ENCODE data around the gene ING1. TPM values are rescaled to one million over a fixed set of nuclear protein-coding genes. Genes with fewer than 3 reads are reported as not detected.

The ING1 gene
- total and polyA plus RNA-seq, 2 of the 4 experiments (the other 2 are of a cell fraction): 9.1 to 13.5 TPM

DNA sequence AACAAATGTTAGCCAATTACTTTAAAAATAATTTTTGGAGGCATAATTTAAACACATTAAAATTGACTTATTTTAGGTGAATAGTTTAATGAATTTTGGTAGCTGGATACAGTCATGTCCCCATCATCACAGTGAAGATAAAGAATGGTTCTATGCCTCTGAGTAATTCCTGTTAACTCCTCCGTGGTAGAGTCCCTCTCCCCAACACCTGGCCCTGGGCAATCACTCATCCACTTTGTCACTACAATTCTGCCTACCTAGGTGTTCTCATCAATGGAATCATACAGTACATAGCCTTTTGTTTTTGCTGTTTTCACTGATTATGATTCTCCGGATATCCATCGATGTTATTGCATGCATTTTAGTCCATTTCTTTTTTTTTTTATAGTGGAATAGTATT, 55.6 kb downstream of the ING1 start:
- no TSS peak for BruUV-seq (replicated peaks)
- no peak for TF ChIP-seq RFX5 (IDR thresholded peaks at IDR 0.05; ENCODE audit: low read depth, low read length)
- no peak for TF ChIP-seq MXI1 (IDR thresholded peaks at IDR 0.05; ENCODE audit: borderline replicate concordance, low read depth, low read length)
- TF ChIP-seq FOS (IDR thresholded peaks at IDR 0.05; ENCODE audit: low read depth, low read length): no peak
- TF ChIP-seq SMC3 (IDR thresholded peaks at IDR 0.05; ENCODE audit: low read depth, low read length): no peak
- TF ChIP-seq MAZ (IDR thresholded peaks at IDR 0.05; ENCODE audit: borderline replicate concordance, low read depth, low read length): no peak
- no peak for TF ChIP-seq ELK1 (IDR thresholded peaks at IDR 0.05; ENCODE audit: borderline replicate concordance, low read depth, low read length)
- no peak for TF ChIP-seq CEBPB (IDR thresholded peaks at IDR 0.05; ENCODE audit: low read depth, low read length)
- TF ChIP-seq, protein P1, sequence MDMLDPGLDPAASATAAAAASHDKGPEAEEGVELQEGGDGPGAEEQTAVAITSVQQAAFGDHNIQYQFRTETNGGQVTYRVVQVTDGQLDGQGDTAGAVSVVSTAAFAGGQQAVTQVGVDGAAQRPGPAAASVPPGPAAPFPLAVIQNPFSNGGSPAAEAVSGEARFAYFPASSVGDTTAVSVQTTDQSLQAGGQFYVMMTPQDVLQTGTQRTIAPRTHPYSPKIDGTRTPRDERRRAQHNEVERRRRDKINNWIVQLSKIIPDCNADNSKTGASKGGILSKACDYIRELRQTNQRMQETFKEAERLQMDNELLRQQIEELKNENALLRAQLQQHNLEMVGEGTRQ (IDR thresholded peaks at IDR 0.05; ENCODE audit: low read depth, low read length): no peak
- no peak for TF ChIP-seq MAFK (IDR thresholded peaks at IDR 0.05; ENCODE audit: low read depth, low read length)
- no peak for TF ChIP-seq RAD21 (IDR thresholded peaks at IDR 0.05; ENCODE audit: low read length)
- no peak for TF ChIP-seq BHLHE40 (IDR thresholded peaks at IDR 0.05; ENCODE audit: low read depth, low read length)
- TF ChIP-seq RCOR1 (IDR thresholded peaks at IDR 0.05; ENCODE audit: insufficient replicate concordance, low read length): no peak
- no peak for TF ChIP-seq POLR2A (IDR thresholded peaks at IDR 0.05; ENCODE audit: low read depth, low read length)
- TF ChIP-seq CTCF (conservative IDR thresholded peaks at IDR 0.05; ENCODE audit: low read depth, low read length): no peak
- Histone ChIP-seq H3K27ac (ENCODE audit: insufficient read depth, low read length) (no peak overlapping the region), H3K4me1 (ENCODE audit: control insufficient read depth, insufficient read depth, low read length) (no peaks in the 10 kb centered on the region), H4K91ac (ENCODE audit: insufficient read depth, low read depth, low read length) (no peak overlapping the region), H2AK9ac (replicated peaks; ENCODE audit: low read depth, low read length, poor library complexity) (no peak overlapping the region), H4K8ac (ENCODE audit: low read depth in 2 of 2, low read length in 2 of 2) (no peak overlapping the region), H3K36me3 (ENCODE audit: control insufficient read depth, insufficient read depth, low read length) (no peaks in the 10 kb centered on the region), H2BK120ac (ENCODE audit: low read depth, low read length) (no peak overlapping the region), H4K5ac (ENCODE audit: low read depth, low read length) (no peak overlapping the region), H3K9ac (ENCODE audit: low read depth, low read length) (no peak overlapping the region), H3K27me3 (ENCODE audit: control insufficient read depth, insufficient read depth, low read length) (peaks cover 21% of the 10 kb centered on the region), H3K4me2 (ENCODE audit: low read depth, low read length) (no peak overlapping the region), H3K4me3 (ENCODE audit: insufficient read depth, low read depth, low read length) (no peak overlapping the region), H4K20me1 (ENCODE audit: insufficient read depth, low read length) (no peaks in the 10 kb centered on the region), H3K9me3 (ENCODE audit: control insufficient read depth, insufficient read depth, low read length) (no peaks in the 10 kb centered on the region), H3K14ac (replicated peaks; ENCODE audit: low read depth, low read length) (no peak overlapping the region), H3K9me1 (ENCODE audit: insufficient read depth, low read length) (no peaks in the 10 kb centered on the region), H2AK5ac (ENCODE audit: low read depth, low read length) (no peak overlapping the region), H3K23ac (ENCODE audit: low read depth, low read length) (no peak overlapping the region), H3K18ac (ENCODE audit: low read depth, low read length) (no peak overlapping the region), H2BK5ac (ENCODE audit: low read depth, low read length, poor library complexity, severe bottlenecking) (no peak overlapping the region), H2AFZ (replicated peaks; ENCODE audit: low read length, poor library complexity) (no peak overlapping the region), H3K4ac (ENCODE audit: low read depth, low read length) (no peak overlapping the region), H3K56ac (ENCODE audit: extremely low read depth, insufficient read depth, low read length) (no peak overlapping the region), H2BK15ac (ENCODE audit: low read depth, low read length) (no peak overlapping the region), H3K79me1 (ENCODE audit: low read depth in 1 of 2, low read length in 2 of 2) (no peaks in the 10 kb centered on the region), H2BK20ac (ENCODE audit: low read depth, low read length) (no peak overlapping the region)
- ChIA-PET POLR2A (ENCODE audit: unreplicated experiment) (no interaction called here), CTCF (no interaction called here)
- intact Hi-C loops (cut with micrococcal nuclease) (no loop called here), dilution Hi-C loops (cut with HindIII; ENCODE audit: low sequenced_read_pairs, unreplicated experiment) (no loop called here), in situ Hi-C loops (cut with MboI; ENCODE audit: low sequenced_read_pairs) (no loop called here)
- no peak for ATAC-seq (ENCODE audit: low read depth)
- no CpG with 5 or more reads among the region's 3 CpGs for WGBS, 2 experiments (ENCODE audit: extremely low coverage in 2 of 2, insufficient read length in 1 of 2)
- DNase-seq: no peak

Measured in IMR-90 (cell line).